Neural cell (in vitro differentiated cells): Measurements from ENCODE around the gene PCDHGC4. TPM values are rescaled to one million over a fixed set of nuclear protein-coding genes. Genes with fewer than 3 reads are reported as not detected.

ENCODE experiments used
- H2AFZ ChIP-seq: fragments of 200-600, 300-800 bp; sonication (generic), shearing (Covaris generic); 2 replicates; pipeline ENCODE4 v1.6.0; 2014; ENCODE audit warnings: low read depth, mild to moderate bottlenecking, antibody characterized with exemption, low read length, moderate library complexity
- H3F3A ChIP-seq: fragments of 200-600 bp; shearing (Covaris generic); 2 replicates; pipeline ENCODE4 v1.6.1; 2016; ENCODE audit warnings: mild to moderate bottlenecking, moderate library complexity, mixed read lengths, antibody characterized with exemption, low read length; ENCODE audit not compliant: insufficient read depth, poor library complexity, severe bottlenecking
- H3K27ac ChIP-seq: fragments of 200-600, 300-800 bp; sonication (generic), shearing (Covaris generic); 2 replicates; pipeline ENCODE4 v1.5.1; 2014; ENCODE audit warnings: mild to moderate bottlenecking, low read length, moderate library complexity
- H3K27me3 ChIP-seq: fragments of 300-800, 200-600 bp; sonication (generic), shearing (Covaris generic); 2 replicates; pipeline ENCODE4 v1.6.0; 2014; ENCODE audit warnings: mild to moderate bottlenecking, low read depth, low read length, moderate library complexity; ENCODE audit not compliant: insufficient read depth
- H3K36me3 ChIP-seq: fragments of 300-800, 200-600 bp; sonication (generic), shearing (Covaris generic); 2 replicates; pipeline ENCODE4 v1.5.1; 2014; ENCODE audit warnings: mild to moderate bottlenecking, antibody characterized with exemption, low read length, moderate library complexity; ENCODE audit not compliant: insufficient read depth
- H3K4me2 ChIP-seq: fragments of 300-800, 200-600 bp; sonication (generic), shearing (Covaris generic); 2 replicates; pipeline ENCODE4 v1.6.0; 2014; ENCODE audit warnings: mild to moderate bottlenecking, low read length
- H3K4me3 ChIP-seq: fragments of 300-800, 200-600 bp; sonication (generic), shearing (Covaris generic); 2 replicates; pipeline ENCODE4 v1.5.1; 2014; ENCODE audit warnings: mild to moderate bottlenecking, low read length, moderate library complexity
- H3K79me2 ChIP-seq: fragments of 200-600 bp; shearing (Covaris generic); replicated peaks from 2 replicates; pipeline ENCODE4 v1.6.0; 2014; ENCODE audit warnings: mild to moderate bottlenecking, low read length, moderate library complexity; ENCODE audit not compliant: insufficient read depth
- H3K9ac ChIP-seq: fragments of 300-800, 200-600 bp; sonication (generic), shearing (Covaris generic); 2 replicates; pipeline ENCODE4 v1.6.1; 2016; ENCODE audit warnings: mild to moderate bottlenecking, low read length, mixed read lengths
- H3K9me2 ChIP-seq: fragments of 200-600 bp; shearing (Covaris generic); 2 replicates; pipeline ENCODE4 v1.6.1; 2016; ENCODE audit warnings: mild to moderate bottlenecking, low read length, mixed read lengths; ENCODE audit not compliant: insufficient read depth
- H3K9me3 ChIP-seq: fragments of 200-600, 300-800 bp; sonication (generic), shearing (Covaris generic); 2 replicates; pipeline ENCODE4 v1.6.1; 2016; ENCODE audit warnings: mild to moderate bottlenecking, mixed run types, low read length, moderate library complexity, mixed read lengths
- H4K20me1 ChIP-seq: fragments of 200-600 bp; shearing (Covaris generic); 2 replicates; pipeline ENCODE4 v1.6.1; 2016; ENCODE audit warnings: mild to moderate bottlenecking, mixed run types; ENCODE audit not compliant: insufficient read depth
- CTCF ChIP-seq: fragments of 450-650 bp; IDR thresholded peaks from 2 replicates; pipeline ENCODE4 v1.5.1; 2014; ENCODE audit warnings: antibody characterized with exemption, mild to moderate bottlenecking, moderate library complexity; ENCODE audit not compliant: poor library complexity, severe bottlenecking
- EP300 ChIP-seq: fragments of 450-650 bp; conservative IDR thresholded peaks from 2 replicates; pipeline ENCODE4 v1.6.1; 2014; ENCODE audit warnings: antibody characterized with exemption, mild to moderate bottlenecking, moderate library complexity; ENCODE audit not compliant: poor library complexity, severe bottlenecking
- EZH2 ChIP-seq: fragments of 200-600, 300-800 bp; shearing (Covaris generic), sonication (generic); IDR thresholded peaks from 2 replicates; pipeline ENCODE4 v1.6.1; 2014; ENCODE audit warnings: antibody characterized with exemption, low read length, borderline replicate concordance, mild to moderate bottlenecking; ENCODE audit not compliant: insufficient read depth, poor library complexity, severe bottlenecking
- MXI1 ChIP-seq: fragments of 450-650 bp; conservative IDR thresholded peaks from 2 replicates; pipeline ENCODE4 v1.6.1; 2014; ENCODE audit warnings: antibody characterized with exemption, mild to moderate bottlenecking; ENCODE audit not compliant: poor library complexity, severe bottlenecking
- POLR2AphosphoS5 ChIP-seq: IDR thresholded peaks from 2 replicates; pipeline ENCODE4 v1.6.1; 2012
- RAD21 ChIP-seq: fragments of 450-650 bp; conservative IDR thresholded peaks from 2 replicates; pipeline ENCODE4 v1.6.1; 2014; ENCODE audit warnings: antibody characterized with exemption, mild to moderate bottlenecking, moderate library complexity
- SMC3 ChIP-seq: fragments of 450-650 bp; conservative IDR thresholded peaks from 2 replicates; pipeline ENCODE4 v1.6.1; 2014; ENCODE audit warnings: antibody characterized with exemption, mild to moderate bottlenecking, moderate library complexity; ENCODE audit not compliant: poor library complexity
- TAF1 ChIP-seq: IDR thresholded peaks from 2 replicates; pipeline ENCODE4 v1.6.1; 2012; ENCODE audit warnings: low read depth
- polyA plus RNA-seq: library from polyadenylated mRNA; depleted of rRNA; stranded (reverse); fragments of >200 nt; gene quantifications from 2 replicates; pipeline ENCODE4 v1.2.3, GENCODE V29; 2014
- TF ChIP-seq, protein P1 (sequence below): IDR thresholded peaks from 2 replicates; pipeline ENCODE4 v1.6.1; 2012; ENCODE audit warnings: borderline replicate concordance

Gene PCDHGC4
- polyA plus RNA-seq, 1 donor from 2014 or later, result 4.3 TPM

GRCh38 chr5:141501761-141502160 is 16.9 kb downstream of the PCDHGC4 start:
- no peak overlapping the region for H3K27ac ChIP-seq
- H2AFZ ChIP-seq, result no peak overlapping the region
- no peaks in the 10 kb centered on the region for H3K9me2 ChIP-seq
- H3K9me3 ChIP-seq, result no peaks in the 10 kb centered on the region
- no peaks in the 10 kb centered on the region for H3K27me3 ChIP-seq
- H3F3A ChIP-seq, result no peaks in the 10 kb centered on the region
- H3K79me2 ChIP-seq, result no peaks in the 10 kb centered on the region
- no peaks in the 10 kb centered on the region for H4K20me1 ChIP-seq
- H3K9ac ChIP-seq, result no peak overlapping the region
- no peaks in the 10 kb centered on the region for H3K36me3 ChIP-seq
- H3K4me3 ChIP-seq, result no peak overlapping the region
- TF ChIP-seq SMC3, result no peak
- no peak for TF ChIP-seq CTCF
- TF ChIP-seq, protein P1, sequence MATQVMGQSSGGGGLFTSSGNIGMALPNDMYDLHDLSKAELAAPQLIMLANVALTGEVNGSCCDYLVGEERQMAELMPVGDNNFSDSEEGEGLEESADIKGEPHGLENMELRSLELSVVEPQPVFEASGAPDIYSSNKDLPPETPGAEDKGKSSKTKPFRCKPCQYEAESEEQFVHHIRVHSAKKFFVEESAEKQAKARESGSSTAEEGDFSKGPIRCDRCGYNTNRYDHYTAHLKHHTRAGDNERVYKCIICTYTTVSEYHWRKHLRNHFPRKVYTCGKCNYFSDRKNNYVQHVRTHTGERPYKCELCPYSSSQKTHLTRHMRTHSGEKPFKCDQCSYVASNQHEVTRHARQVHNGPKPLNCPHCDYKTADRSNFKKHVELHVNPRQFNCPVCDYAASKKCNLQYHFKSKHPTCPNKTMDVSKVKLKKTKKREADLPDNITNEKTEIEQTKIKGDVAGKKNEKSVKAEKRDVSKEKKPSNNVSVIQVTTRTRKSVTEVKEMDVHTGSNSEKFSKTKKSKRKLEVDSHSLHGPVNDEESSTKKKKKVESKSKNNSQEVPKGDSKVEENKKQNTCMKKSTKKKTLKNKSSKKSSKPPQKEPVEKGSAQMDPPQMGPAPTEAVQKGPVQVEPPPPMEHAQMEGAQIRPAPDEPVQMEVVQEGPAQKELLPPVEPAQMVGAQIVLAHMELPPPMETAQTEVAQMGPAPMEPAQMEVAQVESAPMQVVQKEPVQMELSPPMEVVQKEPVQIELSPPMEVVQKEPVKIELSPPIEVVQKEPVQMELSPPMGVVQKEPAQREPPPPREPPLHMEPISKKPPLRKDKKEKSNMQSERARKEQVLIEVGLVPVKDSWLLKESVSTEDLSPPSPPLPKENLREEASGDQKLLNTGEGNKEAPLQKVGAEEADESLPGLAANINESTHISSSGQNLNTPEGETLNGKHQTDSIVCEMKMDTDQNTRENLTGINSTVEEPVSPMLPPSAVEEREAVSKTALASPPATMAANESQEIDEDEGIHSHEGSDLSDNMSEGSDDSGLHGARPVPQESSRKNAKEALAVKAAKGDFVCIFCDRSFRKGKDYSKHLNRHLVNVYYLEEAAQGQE, result no peak
- TF ChIP-seq TAF1, result no peak
- no peak for TF ChIP-seq EZH2
- TF ChIP-seq MXI1, result no peak
- no peak for TF ChIP-seq POLR2AphosphoS5
- no peak for TF ChIP-seq EP300
- TF ChIP-seq RAD21, result no peak
- H3K4me2 ChIP-seq, result no peak overlapping the region

GRCh38 chr5:141503681-141504080 is 18.9 kb downstream of the PCDHGC4 start:
- H3K27me3 ChIP-seq, result no peaks in the 10 kb centered on the region
- H4K20me1 ChIP-seq, result no peaks in the 10 kb centered on the region
- no peak overlapping the region for H3K27ac ChIP-seq
- no peaks in the 10 kb centered on the region for H3K9me3 ChIP-seq
- peaks cover 2% of the 10 kb centered on the region for H3F3A ChIP-seq
- TF ChIP-seq EZH2 (no peak), CTCF (no peak), RAD21 (no peak), EP300 (no peak), TAF1 (no peak), SMC3 (no peak), MXI1 (no peak), POLR2AphosphoS5 (no peak)
- TF ChIP-seq, protein P1, result no peak
- H3K9me2 ChIP-seq, result no peaks in the 10 kb centered on the region
- no peak overlapping the region for H3K4me3 ChIP-seq
- no peak overlapping the region for H2AFZ ChIP-seq
- H3K4me2 ChIP-seq, result no peak overlapping the region
- no peak overlapping the region for H3K9ac ChIP-seq
- H3K79me2 ChIP-seq, result no peaks in the 10 kb centered on the region
- no peaks in the 10 kb centered on the region for H3K36me3 ChIP-seq
